Measurements from ENCODE around the gene C11orf54. TPM values are rescaled to one million over a fixed set of nuclear protein-coding genes. Genes with fewer than 3 reads are reported as not detected.
"Not testable (repeated sequence)": the region's sequence is repeated elsewhere in the genome, so short reads cannot be mapped to it uniquely, and the experiment has no call there.

Gene C11orf54
- total RNA-seq, 1 experiment from 2014 or later = 19.3 TPM

- Histone ChIP-seq H3K27me3 (ENCODE audit: control insufficient read depth, insufficient read depth, low read length) (no peaks in the 10 kb centered on the region), H3K36me3 (replicated peaks; ENCODE audit: control insufficient read depth, insufficient read depth, low read length) (no peaks in the 10 kb centered on the region; the same call in 1 of the 2 replicates), H3K4me3 (ENCODE audit: insufficient read depth, low read depth, low read length) (no peak overlapping the region)
- DNase-seq = no peak
These were observed 25.5 kb downstream of the C11orf54 start for GRCh38 chr11:93767018-93767417.

DNA sequence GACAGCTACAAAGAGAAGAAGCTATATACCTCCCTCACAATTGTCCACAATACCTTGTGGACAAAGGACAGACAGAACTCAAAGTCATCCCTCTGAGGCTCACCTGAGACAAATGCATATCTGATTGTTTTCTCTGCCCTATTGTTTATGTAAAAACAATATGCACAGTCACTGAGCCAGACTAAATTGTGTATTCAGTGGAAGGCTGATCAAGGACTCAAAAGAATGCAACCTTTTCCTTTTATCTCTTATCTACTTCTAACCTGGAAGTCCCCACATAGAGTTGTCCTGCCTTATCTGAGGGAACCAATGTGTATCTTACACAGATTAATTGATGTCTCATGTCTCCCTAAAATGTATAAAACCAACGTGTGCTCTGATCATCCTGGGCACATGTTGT is 28.7 kb downstream of the C11orf54 start:
- Histone ChIP-seq H3K4me3 (ENCODE audit: insufficient read depth, low read depth, low read length) (no peak overlapping the region), H3K36me3 (replicated peaks; ENCODE audit: control insufficient read depth, insufficient read depth, low read length) (no peaks in the 10 kb centered on the region), H3K27me3 (ENCODE audit: control insufficient read depth, insufficient read depth, low read length) (no peaks in the 10 kb centered on the region)
- DNase-seq = no peak

DNA sequence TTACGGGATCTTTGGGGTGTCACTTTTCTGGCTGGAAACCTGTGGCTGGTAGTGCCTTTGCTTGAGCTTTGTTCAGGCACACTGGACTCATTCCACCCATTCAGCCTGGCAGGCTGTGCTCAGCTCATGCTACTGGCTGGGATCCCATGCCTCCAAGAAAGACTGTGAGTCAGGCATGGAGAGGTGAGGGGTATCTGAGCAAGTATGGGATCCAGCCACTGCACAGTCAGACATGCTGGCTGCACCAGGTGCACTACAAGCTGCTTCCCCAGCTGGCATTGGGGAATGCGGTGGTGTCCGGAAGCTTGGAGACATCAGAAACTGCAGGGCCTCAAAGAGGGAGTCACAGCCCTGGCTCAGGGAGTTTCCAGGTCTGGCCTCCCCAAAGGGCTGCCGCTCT is 30.7 kb downstream of the C11orf54 start:
- DNase-seq = no peak
- H3K4me3 ChIP-seq (ENCODE audit: insufficient read depth, low read depth, low read length) = no peak overlapping the region
- H3K27me3 ChIP-seq (ENCODE audit: control insufficient read depth, insufficient read depth, low read length) = no peaks in the 10 kb centered on the region
- H3K36me3 ChIP-seq (replicated peaks; ENCODE audit: control insufficient read depth, insufficient read depth, low read length) = no peaks in the 10 kb centered on the region

DNA sequence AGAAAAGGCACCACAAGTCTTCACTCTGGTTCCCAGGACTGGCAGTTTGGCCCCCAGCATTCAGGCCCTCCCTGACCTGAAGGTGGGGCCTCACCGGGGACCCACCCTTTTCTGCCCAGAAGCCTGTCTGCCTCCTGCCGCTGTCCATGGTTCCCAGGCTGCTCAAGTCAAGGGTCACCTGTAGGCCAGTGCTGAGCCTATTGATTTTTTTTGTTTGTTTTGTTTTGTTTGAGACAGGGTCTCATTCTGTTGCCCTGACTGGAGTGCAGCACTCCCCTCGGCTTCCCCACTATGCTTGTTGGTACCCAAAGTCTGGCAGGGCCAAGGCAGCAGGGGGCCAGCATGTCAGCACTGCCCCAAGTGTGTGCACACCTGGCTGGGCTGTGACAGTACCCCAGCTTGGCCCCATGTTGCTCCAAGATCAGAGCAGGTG is 31.6 kb downstream of the C11orf54 start:
- Histone ChIP-seq H3K27me3 (ENCODE audit: control insufficient read depth, insufficient read depth, low read length) (no peaks in the 10 kb centered on the region), H3K4me3 (ENCODE audit: insufficient read depth, low read depth, low read length) (no peak overlapping the region), H3K36me3 (replicated peaks; ENCODE audit: control insufficient read depth, insufficient read depth, low read length) (no peaks in the 10 kb centered on the region)
- peak; percentile 32 for DNase-seq

DNA sequence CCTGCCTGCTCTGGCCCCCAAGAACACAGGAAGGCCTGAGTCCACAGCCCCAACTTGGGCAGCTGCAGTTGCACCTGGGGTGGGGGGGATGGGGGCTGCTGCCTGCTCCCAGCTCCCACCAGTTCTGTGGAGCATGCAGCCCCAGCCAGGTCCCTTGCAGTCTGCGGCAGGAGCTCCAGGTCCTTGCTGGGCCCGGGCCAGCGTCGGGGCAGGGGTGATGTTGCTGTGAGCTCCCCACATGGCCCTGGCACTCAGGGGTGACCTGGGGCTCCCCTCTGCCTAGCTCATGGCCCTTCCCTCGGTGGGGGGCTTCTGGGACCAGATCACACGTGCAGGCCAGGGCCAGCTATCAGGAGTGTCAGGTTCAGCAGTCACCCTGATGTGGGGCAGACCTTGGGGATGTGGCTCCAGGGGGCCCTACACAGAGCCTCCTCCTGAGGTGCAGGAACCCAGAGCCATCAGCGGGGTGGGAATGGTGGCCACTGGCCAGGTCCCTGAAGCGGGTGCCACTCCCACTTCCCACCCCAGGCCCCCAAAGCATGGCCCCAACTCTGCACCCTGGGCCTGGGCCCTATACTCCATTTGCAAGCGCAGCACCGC is 32.2 kb downstream of the C11orf54 start:
- Histone ChIP-seq H3K27me3 (ENCODE audit: control insufficient read depth, insufficient read depth, low read length) (no peaks in the 10 kb centered on the region), H3K4me3 (ENCODE audit: insufficient read depth, low read depth, low read length) (no peak overlapping the region), H3K36me3 (replicated peaks; ENCODE audit: control insufficient read depth, insufficient read depth, low read length) (no peaks in the 10 kb centered on the region)
- peak; percentile 21 for DNase-seq

GRCh38 chr11:93774560-93774959 is 33.1 kb downstream of the C11orf54 start:
- not testable (repeated sequence) for H3K36me3 ChIP-seq (replicated peaks; ENCODE audit: control insufficient read depth, insufficient read depth, low read length); H3K27me3 ChIP-seq (ENCODE audit: control insufficient read depth, insufficient read depth, low read length); DNase-seq; H3K4me3 ChIP-seq (ENCODE audit: insufficient read depth, low read depth, low read length)

- DNase-seq = peak; percentile 66
- no peaks in the 10 kb centered on the region for H3K36me3 ChIP-seq (replicated peaks; ENCODE audit: control insufficient read depth, insufficient read depth, low read length)
- H3K4me3 ChIP-seq (ENCODE audit: insufficient read depth, low read depth, low read length) = no peak overlapping the region
- H3K27me3 ChIP-seq (ENCODE audit: control insufficient read depth, insufficient read depth, low read length) = no peaks in the 10 kb centered on the region
These were observed 33.8 kb downstream of the C11orf54 start for GRCh38 chr11:93775289-93775688.

DNA sequence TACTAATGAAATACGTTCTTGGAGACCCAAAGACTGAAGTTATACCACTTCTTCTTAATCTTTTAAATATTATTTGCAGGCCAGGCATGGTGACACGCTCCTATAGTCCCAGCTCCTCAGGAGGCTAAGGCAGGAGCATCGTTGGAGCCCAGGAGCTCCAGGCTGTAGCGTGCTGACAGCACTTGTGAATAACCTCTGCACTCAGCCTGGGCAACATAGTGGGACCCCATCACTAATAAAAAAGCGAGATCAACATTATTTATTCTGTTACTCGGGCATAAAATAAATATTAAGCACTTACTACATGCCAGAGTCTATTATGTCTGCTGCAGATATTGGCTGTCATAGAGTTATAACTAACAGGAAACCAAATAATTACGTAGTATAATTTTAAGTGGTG is 41.9 kb downstream of the C11orf54 start:
- Histone ChIP-seq H3K36me3 (replicated peaks; ENCODE audit: control insufficient read depth, insufficient read depth, low read length) (peaks cover 2% of the 10 kb centered on the region), H3K27me3 (ENCODE audit: control insufficient read depth, insufficient read depth, low read length) (no peaks in the 10 kb centered on the region), H3K4me3 (ENCODE audit: insufficient read depth, low read depth, low read length) (peak overlapping the region; percentile 94)
- no peak for DNase-seq

DNA sequence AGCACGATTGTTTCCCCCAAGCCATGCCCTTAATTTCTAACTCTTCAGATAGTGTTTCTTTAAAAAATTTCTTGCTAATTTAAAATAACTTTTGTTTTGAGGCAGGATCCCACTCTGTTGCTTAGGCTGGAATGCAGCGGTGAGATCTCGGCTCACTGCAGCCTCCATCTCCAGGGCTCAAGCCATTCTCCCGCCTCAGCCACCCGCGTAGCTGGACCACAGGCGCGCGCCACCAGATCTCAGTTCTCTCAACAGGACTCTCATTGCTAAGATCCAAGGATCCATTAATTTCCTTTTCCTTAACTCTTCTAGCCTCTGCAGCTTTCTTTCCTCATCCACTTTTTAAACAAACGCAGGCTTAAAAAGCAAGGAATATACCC is 42.3 kb downstream of the C11orf54 start:
- H3K36me3 ChIP-seq (replicated peaks; ENCODE audit: control insufficient read depth, insufficient read depth, low read length) = peaks cover 2% of the 10 kb centered on the region
- no peaks in the 10 kb centered on the region for H3K27me3 ChIP-seq (ENCODE audit: control insufficient read depth, insufficient read depth, low read length)
- no peak for DNase-seq
- H3K4me3 ChIP-seq (ENCODE audit: insufficient read depth, low read depth, low read length) = peak overlapping the region; percentile 94

GRCh38 chr11:93784145-93784934 is 42.9 kb downstream of the C11orf54 start, which contains the start of gene MED17:
Gene MED17, plus strand, starts transcription at chr11:93784282. Its CDS starts 232 bp downstream, at chr11:93784514.
- peak within 1 kb of the TSS; percentile 94 for H3K4me3 ChIP-seq (ENCODE audit: insufficient read depth, low read depth, low read length)
- no peaks in the 10 kb centered on the region for H3K27me3 ChIP-seq (ENCODE audit: control insufficient read depth, insufficient read depth, low read length)
- H3K36me3 ChIP-seq (replicated peaks; ENCODE audit: control insufficient read depth, insufficient read depth, low read length) = peaks cover 2% of the 10 kb centered on the region
- peak; percentile 93 for DNase-seq

DNA sequence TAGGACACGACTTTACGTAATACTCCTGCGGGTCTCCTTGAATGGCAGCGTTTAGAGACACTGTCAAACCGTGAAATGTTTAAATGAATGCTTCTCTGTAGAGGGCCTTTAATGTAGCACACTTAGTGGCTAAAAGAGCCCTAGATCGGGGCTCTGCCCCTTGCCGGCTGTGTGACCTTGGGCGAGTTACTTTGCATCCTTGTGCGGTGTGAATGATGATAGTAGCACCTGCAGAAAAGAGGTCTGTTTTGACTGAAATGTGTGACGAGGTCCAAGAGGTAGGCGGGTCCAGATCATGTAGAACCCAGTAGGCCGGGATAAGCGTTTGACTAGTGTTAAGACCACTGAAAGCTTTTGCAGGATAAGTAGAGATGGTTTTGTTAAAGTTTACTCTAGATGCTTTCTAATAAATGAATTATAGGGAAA is 43.5 kb downstream of the C11orf54 start:
- Histone ChIP-seq H3K27me3 (ENCODE audit: control insufficient read depth, insufficient read depth, low read length) (no peaks in the 10 kb centered on the region), H3K4me3 (ENCODE audit: insufficient read depth, low read depth, low read length) (peak overlapping the region; percentile 94), H3K36me3 (replicated peaks; ENCODE audit: control insufficient read depth, insufficient read depth, low read length) (peaks cover 7% of the 10 kb centered on the region)
- DNase-seq = peak; percentile 35

DNA sequence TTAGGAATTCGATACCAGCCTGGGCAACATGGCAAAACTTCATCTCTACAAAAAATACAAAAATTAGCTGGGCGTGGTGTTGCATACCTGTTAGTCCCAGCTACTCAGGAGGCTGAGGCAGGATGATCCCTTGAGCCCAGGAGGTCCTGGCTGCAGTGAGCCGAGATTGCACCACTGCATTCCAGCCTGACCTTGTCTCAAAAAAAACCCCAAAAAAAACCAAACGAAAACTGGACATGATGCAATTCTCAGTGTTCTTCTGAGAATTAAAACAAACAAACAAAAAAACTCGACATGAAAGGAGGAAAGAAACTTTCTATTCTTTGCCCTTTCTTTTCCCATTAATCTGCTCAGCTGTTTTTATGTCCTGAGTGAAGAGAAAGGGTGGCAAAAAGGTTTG is 50.0 kb downstream of the C11orf54 start:
- no peak for DNase-seq
- Histone ChIP-seq H3K4me3 (ENCODE audit: insufficient read depth, low read depth, low read length) (no peak overlapping the region), H3K36me3 (replicated peaks; ENCODE audit: control insufficient read depth, insufficient read depth, low read length) (peaks cover 34% of the 10 kb centered on the region), H3K27me3 (ENCODE audit: control insufficient read depth, insufficient read depth, low read length) (no peaks in the 10 kb centered on the region)

DNA sequence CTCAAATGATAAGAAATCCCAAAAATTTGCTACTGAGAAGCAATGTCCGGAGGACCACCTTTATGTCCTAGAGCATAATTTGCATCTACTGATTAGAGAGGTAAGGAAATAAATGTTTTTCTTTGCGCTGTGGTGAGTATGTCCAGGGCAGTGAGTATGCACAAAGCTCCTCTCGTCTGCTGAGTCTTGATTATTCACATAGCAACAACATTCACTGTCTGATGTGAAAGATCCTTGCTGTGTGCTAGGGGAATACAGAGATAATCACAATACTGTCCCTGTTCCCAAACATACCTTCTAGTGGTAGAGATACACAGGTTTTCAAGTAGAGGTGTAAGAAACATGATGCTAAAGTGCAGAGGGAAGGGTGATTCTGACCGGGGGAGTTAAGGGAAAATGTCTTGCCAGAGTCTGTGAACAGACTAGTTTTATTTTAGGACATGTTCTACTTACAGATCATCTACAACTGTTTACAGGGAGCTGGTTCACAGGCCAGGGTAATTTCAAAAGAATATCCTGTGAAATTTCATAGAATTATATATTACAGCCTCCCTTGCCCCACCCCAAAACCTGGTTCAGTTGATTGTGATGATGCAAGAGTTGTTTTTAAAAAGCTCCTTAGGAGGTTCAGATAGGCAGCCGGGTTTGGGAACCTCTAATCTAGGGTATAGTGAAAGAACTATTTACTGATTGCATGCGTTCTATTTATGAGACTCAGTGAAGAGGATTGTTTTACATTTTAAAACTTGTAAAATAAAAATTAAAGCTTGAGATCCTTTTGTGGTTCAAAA is 55.2 kb downstream of the C11orf54 start:
- no peak for DNase-seq
- Histone ChIP-seq H3K36me3 (replicated peaks; ENCODE audit: control insufficient read depth, insufficient read depth, low read length) (peaks cover 31% of the 10 kb centered on the region), H3K4me3 (ENCODE audit: insufficient read depth, low read depth, low read length) (no peak overlapping the region), H3K27me3 (ENCODE audit: control insufficient read depth, insufficient read depth, low read length) (no peaks in the 10 kb centered on the region)

DNA sequence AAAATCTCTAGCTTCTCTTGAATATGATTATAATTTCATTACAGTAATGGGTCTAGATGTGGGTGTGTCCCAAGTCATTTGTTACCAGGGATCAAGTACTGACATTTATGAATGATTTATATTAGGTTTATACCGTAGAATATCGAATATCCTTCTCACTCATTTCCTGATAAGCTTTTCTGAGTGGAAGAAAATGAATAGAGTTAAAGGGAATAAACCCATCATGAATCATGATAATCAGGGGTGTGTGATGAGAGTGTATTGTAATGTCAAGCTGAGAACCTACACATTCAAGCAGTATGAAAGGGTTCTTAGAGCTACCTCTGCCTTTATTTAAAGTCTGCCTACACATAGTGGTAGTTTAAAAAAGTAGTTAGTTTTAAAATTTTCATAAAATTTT is 59.9 kb downstream of the C11orf54 start:
- H3K27me3 ChIP-seq (ENCODE audit: control insufficient read depth, insufficient read depth, low read length) = no peaks in the 10 kb centered on the region
- no peak overlapping the region for H3K4me3 ChIP-seq (ENCODE audit: insufficient read depth, low read depth, low read length)
- DNase-seq = no peak
- peaks cover 23% of the 10 kb centered on the region for H3K36me3 ChIP-seq (replicated peaks; ENCODE audit: control insufficient read depth, insufficient read depth, low read length)

DNA sequence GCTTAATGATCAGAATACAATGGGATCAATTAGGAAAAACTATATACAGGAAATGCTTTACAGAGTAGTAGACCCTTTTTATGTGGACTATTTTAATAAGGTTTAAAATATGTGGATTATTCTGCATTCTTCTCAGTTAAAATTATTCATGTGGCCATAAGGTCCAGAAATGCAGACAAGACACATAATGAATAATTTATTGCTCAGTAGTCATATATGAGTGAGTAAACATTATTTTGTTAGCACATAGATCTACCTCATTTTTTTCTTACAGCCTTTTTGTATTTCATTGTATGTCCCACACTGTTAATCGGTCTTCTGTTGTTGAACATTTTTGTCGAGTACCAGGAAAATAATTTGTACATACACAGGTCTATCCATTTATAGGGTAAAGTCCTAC is 63.4 kb downstream of the C11orf54 start:
- Histone ChIP-seq H3K4me3 (ENCODE audit: insufficient read depth, low read depth, low read length) (no peak overlapping the region), H3K36me3 (replicated peaks; ENCODE audit: control insufficient read depth, insufficient read depth, low read length) (peaks cover 21% of the 10 kb centered on the region), H3K27me3 (ENCODE audit: control insufficient read depth, insufficient read depth, low read length) (no peaks in the 10 kb centered on the region)
- DNase-seq = no peak

Measured in H7 (cell line).